ENCODE data around the gene DCAF4L1.

- TF ChIP-seq CTCF (conservative IDR thresholded peaks at IDR 0.05), result no peak
- TF ChIP-seq ZFX (IDR thresholded peaks at IDR 0.05), result no peak
Observed at GRCh38 chr4:41999321-41999720, 17.8 kb downstream of the DCAF4L1 start.
